Mammary epithelial cell (primary cell): ENCODE data around the gene GABRR3.

Experiments
- EZH2 ChIP-seq: IDR thresholded peaks from 2 replicates; pipeline ENCODE4 v1.6.1; 2012; ENCODE audit warnings: low read length, inconsistent platforms, borderline replicate concordance
- TF ChIP-seq, protein P1 (sequence below), 2 donors: IDR thresholded peaks in 1 of 2; conservative IDR thresholded peaks in 1 of 2; 2 replicates each; pipeline ENCODE4 v1.5.1; 2011 to 2012; ENCODE audit warnings: inconsistent platforms in 2 of 2, low read length in 2 of 2, mild to moderate bottlenecking in 2 of 2, control low read depth in 1 of 2, low read depth in 1 of 2; ENCODE audit not compliant: insufficient read depth in 1 of 2; ENCODE audit errors: extremely low read depth in 1 of 2

GRCh38 chr3:98018301-98018700, 16.8 kb downstream of the GABRR3 start:
- TF ChIP-seq, protein P1, sequence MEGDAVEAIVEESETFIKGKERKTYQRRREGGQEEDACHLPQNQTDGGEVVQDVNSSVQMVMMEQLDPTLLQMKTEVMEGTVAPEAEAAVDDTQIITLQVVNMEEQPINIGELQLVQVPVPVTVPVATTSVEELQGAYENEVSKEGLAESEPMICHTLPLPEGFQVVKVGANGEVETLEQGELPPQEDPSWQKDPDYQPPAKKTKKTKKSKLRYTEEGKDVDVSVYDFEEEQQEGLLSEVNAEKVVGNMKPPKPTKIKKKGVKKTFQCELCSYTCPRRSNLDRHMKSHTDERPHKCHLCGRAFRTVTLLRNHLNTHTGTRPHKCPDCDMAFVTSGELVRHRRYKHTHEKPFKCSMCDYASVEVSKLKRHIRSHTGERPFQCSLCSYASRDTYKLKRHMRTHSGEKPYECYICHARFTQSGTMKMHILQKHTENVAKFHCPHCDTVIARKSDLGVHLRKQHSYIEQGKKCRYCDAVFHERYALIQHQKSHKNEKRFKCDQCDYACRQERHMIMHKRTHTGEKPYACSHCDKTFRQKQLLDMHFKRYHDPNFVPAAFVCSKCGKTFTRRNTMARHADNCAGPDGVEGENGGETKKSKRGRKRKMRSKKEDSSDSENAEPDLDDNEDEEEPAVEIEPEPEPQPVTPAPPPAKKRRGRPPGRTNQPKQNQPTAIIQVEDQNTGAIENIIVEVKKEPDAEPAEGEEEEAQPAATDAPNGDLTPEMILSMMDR (conservative IDR thresholded peaks at IDR 0.05 in 1 of 2, IDR thresholded peaks at IDR 0.05 in 1 of 2; ENCODE audit: extremely low read depth in 1 of 2, insufficient read depth in 1 of 2, low read depth in 1 of 2, low read length in 2 of 2) = no peak
- TF ChIP-seq EZH2 = no peak
